ENCODE measurements around the gene IGFL4.

The IGFL4 gene

DNA sequence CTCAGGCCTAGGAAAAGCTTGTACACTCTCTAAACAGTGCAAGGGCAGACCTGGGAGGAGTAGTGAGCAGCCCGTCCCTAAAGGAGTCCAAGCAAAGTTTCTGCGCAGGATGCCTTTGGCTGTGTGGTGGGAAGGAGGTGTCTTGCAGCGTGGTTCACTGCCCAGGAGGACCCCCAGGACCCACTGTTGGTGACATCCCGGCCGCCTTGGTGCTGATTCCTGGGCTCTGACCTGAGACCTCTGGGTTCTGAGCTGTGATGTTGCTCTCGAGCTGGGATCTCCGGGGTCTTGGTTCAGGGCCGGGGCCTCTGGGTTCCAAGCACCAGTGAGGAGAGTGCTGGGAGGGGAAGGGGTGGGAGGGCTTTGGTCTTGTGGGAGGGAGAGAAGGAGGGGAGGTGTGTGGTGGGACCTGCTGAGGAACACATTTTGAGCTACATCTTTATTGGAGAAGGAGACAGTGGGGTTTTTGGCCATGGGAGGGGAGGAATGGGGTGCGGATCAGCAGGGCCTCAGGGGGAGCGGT, 22.0 kb downstream of the IGFL4 start:
- no peak for DNase-seq

DNA sequence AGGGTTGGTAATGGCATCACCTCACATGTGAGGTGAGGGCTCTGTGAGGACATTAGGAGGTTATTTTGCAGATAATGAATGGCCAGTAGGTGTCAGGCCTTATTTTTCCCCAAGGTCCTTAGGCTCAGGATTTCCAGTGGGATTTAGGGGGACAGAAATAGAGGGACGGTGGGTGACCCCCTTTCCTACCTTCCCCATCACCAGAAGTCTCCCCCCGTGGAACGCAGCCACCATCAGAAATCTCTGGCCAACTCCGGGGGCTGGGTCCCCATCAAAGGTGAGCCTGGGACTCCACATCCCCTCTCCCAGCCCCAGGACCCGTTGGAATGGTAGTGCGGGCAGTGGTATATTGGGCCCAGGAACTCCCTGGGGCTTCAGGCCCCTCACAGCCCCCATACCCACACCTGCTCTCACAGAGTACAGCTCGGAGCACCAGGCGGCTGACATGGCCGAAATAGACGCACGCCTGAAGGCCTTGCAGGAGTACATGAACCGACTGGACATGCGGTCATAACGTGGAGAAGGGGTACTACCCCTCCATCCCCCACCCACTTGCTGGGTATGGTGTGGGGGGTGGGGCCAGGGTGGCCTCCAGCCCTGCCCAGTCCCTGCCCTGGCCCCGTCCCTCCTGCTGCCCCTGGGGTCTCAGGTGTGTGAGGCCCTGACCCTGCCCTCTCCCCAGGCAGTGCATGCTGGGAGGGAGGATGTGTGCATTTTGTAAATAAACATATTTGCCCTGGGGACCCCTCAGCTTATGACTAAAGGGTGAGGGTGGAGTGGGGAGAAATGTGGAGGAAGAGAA, 22.7 kb downstream of the IGFL4 start:
- no peak for DNase-seq

DNA sequence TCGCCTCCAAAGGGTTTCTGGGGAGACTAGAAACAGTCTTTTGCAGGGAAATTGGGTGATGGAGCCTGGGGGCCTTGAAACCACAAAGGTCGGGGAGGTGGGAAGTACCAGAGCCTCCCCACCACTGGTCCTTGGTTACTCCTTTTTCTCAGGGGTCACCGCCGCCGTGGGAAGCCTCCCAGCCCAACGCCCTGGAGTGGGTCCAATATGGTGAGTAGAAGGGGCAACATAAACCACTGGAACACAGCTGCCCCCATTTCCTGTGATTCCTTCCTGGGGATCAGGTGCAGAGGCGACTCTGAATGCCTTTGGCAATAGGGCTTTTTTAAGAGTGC, 23.7 kb downstream of the IGFL4 start:
- DNase-seq, result no peak

DNA sequence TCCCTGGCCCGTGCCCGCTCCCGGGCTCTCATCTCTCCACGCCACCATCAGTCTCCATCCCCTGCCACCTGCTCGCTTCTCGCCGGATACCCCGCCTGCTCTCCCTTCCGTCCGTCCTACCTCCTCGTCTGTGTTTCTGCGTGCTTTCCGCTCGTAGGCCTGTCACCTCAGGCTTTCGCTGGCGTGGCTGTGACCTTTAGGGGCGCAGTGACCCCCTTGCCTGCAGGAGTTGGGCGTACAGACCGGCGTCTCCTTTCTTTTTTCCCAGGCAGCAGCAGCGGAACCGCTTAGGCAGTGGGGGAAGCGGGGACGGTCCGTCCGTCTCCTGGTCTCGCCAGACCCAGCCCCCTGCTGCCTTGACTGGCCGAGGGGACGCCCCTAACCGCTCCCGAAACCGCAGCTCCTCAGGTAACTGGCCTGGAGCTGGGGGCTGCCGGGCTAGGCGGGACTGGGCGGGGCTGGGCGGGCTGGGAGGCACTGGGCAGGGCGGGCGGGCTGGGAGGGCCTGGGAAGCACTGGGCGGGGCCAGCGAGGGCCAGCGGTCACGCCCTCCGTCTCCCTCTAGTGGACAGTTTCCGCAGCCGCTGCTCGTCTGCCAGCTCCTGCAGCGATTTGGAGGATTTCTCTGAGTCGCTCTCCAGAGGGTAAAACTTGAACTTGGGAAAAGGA, 24.2 kb downstream of the IGFL4 start:
- no peak for DNase-seq

DNA sequence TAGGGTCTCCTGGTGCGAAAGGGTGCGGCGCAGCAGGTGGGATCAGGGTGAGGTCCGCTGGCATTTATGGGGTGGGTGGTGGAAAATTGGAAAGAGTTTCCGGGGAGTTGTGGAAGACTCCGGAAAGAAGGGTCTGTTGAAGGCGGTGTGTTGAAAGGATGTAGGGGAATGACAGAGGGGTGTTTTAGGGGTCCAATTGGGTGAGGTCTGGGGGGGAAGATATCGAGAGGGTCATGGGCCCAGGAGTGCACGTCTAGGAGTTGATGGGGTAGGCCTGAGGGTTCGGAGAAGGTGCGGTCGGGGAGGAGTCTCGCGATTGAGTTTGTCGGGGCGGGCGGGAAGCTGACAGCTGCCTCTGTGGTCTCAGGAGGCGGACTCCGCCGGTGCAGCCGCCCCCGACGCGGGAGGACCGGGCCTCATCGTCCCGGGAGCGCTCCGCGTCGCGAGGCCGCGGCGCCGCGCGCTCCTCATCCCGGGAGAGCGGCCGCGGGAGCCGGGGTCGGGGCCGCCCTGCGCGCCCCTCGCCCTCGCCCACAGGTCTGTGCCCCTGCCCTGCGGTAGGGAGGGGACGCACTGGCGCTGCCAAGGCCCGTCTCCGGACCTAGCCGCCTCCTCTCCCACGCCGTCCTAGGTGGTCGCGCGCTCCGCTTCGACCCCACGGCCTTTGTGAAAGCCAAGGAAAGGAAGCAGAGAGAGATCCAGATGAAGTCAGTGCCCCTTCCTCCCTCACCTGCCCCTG, 24.9 kb downstream of the IGFL4 start:
- DNase-seq, result no peak

DNA sequence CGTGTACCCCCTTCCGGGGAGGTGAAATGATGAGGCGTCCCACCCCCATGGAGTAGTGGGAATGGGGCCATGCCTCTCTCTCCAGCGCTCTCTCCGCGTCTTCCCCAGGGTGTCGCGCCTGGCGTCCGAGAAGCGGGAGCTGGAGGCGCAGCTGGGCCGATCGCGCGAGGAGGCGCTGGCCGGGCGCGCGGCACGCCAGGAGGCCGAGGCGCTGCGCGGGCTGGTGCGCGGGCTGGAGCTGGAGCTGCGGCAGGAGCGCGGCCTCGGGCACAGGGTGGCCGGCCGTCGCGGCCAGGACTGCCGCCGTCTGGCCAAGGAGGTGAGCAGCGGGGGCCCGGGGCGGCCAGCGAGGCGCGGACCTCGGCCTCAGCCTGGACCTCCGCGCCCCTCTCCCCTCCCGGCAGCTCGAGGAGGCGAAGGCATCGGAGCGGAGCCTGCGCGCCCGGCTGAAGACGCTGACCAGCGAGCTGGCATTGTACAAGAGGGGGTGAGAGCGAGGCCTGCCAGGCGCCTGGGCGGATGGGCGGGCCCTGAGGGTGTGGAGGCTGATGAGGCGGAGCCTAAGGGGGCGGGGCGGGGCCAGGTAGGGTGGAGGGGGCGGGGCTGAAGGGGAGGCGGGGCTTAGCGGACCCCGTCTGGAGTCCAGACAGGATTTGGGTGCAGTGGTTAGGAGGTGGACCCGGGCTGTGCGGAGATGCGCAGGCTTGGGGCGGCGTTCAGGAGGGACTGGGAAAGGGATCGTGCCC, 25.7 kb downstream of the IGFL4 start:
- no peak for DNase-seq

DNA sequence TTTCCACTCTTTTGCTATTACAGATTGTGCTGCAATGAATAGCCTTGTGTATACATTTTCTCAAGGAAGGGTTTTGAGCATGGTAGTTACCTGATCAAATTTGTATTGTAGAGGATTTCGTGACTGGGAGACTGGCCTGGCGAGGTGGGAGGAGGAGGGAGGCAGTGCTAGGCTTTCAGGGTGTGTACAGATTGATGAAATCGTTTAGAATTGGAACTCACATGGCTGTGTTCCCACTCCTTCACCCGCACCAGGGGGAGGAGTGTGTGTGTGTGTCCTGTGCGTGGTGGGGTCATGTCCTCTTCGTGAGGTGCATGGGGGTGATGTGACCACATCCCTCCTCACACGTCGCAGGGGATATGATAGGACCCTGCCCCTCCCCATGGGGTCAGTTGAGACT, 26.3 kb downstream of the IGFL4 start:
- no peak for DNase-seq

DNA sequence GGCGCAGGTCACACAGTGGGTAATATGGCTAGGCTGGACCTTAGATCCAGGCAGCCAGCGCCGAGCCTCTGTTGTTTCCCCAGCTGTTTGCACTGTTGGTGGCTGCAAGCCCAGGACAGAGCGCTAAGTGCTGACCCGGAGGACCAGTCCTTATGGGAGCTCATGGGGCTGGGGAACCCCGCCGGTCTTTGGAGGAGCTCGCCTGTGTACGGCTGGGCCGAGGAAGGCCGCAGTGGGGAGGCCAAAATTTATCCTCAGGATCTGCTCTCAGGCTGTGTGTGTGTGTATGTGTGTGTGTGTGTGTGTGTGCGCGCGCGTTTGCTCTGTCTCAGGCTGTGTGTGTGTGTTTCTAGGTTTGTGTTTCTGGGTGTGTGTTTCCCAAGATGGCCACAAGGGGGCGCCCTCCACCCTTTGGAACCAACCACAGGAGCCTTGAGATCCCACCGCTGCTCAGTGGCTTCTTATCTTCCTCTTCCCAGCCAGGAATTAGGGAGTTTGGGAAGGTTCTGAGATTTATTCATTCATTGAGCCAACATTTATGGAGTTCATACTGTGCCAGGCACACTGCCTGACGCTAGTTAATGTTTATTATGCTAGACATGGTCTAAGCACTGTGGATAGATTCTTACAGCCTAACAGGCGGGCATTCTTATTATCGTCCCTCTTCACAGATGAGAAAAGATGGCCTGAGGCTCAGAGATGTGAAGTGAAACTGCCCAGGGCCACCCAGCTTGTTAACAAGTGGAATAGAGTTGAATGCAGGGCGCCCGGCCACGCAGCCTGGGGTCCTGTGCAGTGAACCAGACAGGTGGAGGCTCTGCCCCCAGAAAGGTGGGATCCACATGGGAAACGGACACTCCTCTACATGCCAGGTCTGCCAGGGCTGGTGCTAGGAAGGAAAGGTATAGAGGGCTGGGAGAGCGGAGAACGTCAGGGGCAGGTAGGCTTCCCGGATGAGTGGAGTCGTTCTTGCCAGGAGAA, 31.0 kb downstream of the IGFL4 start:
- no peak for DNase-seq

DNA sequence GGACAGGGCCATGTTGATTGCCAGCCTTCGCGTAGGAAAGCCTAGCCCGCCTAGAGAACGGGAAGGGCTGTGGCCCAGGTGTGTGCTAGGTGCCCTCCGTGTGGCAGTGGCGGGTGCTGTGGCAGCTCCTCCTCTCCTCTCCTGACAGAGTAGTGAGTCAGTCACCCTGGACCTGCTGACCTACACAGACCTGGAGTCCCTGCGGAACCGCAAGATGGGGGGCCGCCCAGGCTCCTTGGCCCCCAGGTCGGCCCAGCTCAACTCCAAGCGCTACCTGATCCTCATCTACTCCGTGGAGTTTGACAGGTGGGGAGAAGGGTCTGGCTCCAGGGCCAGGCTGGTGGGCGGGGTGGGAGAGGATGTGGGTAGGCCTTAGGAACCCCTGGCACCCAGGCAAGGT, 34.4 kb downstream of the IGFL4 start:
- no peak for DNase-seq

DNA sequence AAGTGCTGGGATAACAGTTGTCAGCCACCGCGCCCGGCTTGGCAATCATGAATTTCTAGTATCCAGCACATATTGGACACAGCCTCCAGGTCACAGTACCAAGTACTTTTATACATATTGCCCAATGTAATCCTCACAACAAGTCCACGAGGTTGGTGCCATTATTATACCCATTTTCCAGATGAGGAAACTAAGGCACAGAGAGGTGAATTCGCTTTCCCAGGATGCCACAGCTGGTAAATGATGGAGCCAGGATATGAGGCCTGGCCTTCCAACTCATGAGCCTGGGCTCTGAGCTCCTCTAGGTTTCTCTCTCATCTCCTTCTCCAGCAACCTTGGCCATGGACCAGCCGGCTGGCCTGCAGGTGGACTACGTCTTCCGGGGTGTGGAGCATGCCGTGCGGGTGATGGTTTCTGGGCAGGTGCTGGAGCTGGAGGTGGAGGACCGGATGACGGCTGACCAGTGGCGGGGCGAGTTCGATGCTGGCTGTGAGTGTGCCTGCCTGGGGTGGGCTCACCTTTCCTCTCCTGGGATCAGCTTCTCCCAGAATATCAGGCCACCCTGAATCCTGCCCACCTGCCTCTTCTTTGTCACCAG, 38.0 kb downstream of the IGFL4 start:
- no peak for DNase-seq

DNA sequence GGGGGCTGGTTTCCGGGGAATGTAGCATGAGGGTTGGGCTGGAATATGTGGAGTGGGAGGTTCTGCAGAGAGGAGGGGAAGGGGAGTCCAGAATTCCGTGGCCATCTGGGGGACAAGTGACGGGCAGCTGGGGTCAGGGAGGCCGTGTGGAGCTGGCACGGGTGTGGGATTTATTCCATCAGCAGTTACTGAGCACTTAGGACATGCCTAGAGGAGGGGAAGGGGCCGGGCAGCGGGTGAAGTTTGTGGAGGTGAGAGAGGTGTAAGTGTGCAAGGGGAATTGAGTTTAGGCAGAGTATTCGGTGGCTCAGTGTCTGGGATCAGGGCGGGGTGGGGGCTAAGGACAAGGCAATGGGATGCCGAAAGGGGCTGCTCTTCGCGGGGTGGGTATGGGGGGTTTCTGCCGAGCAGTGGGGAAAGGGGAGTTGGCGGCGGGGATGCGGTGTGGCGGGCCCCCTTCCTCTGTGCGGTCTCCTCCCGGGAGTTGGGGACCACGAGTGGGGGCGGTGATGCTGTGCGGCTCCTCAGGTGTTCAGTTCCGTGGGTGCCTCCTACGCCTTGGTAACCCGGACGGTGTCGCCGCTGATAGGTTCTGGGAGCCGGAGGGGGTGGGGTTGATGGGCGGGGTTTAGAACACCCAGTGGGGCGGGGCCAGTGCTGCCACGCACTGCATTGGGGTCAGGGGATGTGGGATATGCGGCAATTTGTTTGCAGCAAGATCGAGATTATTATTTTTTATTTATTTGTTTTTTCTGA, 40.1 kb downstream of the IGFL4 start:
- DNase-seq, result no peak

DNA sequence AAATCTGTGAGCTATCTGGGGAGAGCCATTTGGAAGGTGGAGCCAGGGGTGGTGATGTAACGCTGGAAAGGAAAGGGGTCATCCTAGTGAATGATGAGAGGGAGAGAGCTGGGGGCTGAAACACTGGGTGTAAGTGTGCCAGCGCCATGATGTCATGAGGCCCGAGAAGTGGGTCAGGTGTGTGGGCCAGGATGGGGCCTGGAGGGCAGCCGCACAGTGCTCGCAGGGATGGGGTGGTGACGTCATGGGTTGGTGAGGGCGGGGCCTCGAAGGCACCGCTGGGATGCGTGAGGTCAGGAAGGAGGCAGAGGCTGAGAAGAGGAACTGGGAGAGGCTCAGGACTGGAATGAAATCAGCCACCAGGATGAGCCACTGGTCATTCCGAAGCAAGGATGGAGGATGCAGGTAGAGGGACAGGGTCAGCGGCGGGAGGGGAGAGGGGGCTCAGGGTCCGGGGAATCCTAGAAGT, 41.1 kb downstream of the IGFL4 start:
- no peak for DNase-seq

DNA sequence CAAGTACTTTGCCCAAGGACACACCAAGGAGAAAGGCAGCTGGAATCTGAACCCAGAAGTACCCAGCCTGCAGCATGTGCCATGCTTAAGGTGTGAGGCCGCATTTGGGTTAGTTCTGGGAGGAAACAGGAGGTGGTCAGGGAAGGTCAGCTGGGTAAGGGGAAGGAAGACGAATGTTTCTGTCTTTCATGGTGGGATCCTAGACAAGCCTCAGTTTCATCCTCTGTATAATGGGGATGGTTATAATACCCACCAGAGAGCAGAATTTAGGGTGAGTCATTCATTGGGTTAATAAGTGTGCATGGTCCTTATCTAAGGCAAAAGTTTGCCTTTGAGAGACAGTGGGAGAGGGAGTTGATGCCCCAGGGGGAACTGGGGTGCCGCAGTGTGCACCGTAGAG, 42.0 kb downstream of the IGFL4 start:
- DNase-seq, result no peak

DNA sequence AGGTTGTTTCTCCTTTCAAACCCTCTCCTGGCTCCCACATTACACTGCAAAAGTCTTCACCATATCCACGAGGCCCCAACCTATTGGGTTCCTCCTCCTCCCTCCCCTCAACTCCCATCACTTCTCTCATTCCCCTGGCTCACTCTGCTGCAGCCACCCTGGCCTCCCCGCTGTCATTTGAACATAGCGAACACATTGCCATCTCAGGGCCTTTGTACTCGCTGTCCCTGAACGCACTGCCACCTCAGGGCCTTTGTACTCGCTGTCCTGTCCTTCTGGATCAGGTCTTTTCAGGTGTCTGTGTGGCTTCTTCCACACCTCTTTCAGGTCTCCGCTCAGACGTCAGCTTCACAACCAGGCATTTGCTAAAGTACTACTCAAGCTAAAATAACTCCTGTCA, 43.9 kb downstream of the IGFL4 start:
- no peak for DNase-seq

DNA sequence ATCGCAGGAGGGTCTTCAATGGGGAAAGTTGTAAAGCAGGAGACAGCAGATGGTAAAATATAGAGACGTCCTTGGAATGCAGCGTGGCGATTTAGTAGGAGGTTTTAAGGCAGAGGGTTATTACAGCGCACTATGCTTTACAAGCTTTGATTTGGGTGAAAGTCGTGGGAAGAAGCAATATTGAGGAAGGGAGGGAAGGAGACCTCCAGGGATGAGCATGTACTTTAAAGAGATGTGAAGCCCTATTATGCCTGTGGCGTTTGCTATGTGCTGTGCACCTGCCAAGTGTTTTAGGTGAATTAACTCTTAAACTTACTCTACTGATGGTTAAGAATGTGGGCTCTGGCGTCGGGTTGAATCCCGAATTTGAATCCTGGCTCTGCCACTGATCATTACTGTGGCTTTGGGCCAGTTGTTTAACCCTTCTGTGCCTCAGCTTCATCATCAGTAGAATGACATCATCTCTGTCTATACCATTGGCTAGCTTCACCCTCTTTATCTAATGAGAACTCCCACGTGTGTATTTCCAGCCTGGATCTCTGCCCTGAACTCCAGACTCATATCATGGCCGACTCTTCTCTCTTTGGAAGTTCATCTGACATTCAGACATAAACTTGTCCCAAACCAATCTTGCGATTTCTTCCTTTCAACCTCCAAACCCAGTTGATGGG, 45.0 kb downstream of the IGFL4 start:
- no peak for DNase-seq

DNA sequence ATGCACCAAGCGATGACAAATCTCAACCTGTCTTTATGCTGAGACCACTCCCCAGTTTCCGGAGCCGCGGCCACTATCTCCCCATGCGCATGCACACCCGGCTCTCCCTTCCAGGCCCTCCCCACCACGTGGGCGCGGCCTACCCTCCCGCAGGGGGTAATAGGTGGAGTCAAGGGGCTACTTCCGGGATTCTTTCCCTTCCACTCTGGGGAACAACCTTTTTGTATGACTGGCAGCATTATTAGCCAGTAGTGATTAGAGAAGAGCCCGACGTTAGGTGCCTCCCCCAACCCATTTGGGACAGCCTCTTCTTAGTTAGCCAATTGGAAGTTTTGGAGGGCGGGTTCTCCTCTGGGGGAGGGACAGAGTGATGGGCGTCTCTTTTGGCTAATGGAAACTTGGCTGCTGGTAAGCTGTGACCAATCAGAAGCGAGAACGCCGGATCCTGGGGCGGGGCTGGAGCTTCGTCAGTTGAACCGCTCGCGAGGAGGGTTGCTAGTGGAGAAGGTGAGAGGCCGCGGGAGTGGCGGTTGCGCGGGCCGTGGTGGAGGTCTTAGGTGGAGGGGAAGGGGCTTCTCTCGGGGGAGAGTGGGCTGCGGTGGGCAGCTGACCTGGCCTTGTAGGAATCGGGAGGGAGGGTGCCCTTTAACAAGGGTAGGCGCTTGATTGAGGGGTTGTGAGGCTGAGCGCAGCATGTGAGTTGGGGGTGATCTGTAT, 45.6 kb downstream of the IGFL4 start, which contains the start of gene CCDC61:
TSS of gene CCDC61 (plus strand) at position 470 of the 717 bp plus-strand sequence. CDS start 7,552 bp downstream, outside the sequence.
- DNase-seq, result peak; percentile 96

DNA sequence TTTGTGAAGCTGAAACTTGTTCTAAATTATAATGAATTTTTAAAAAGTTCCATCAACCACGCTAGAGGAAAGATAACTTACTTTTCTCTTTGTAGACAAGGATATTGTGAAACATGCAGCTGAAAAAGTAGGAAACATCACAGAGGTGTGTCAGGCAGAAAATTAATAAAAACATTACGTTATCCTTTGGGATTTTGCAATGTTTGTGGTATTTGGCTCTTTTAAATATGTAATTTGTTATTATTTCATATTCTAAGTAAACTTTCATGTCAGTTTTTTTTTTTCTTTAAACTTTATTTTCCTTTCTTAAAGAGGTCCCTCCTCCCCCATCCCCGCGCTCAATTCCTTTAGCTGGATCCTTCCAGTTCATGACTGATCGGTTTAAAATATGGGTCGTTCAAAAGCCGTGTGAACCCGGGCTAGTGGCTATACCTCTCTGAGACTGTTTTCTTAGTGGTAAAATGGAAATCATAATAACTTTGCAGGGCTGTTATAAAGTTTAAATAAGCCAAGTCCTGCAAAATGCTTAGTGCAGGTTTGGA, 46.3 kb downstream of the IGFL4 start:
- no peak for DNase-seq

DNA sequence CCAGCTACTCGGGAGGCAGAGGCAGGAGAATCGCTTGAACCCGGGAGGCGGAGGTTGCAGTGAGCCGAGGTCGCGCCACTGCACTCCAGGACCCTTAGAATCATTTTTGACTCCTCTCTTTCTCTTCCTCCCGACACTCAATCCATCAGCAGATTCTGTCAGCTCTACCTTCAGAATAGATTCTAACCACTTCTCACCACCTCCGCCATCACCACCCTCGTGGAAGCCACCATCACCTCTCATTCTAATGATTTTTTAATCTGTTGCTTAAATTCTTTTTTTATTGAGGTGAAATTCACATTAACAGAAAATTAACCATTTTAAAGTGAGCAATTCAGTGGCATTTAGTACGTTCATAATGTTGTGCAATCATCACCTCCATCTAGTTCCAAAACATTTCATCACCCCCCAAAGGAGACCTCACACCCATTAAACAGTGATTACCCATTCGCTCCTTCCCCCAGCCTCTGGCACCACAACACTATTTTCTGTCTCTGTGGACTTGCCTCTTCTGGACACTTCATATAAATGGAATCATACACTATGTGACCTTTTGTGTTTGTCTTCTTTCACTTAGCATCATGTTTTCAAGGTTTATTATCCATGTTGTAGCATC, 50.6 kb downstream of the IGFL4 start:
- no peak for DNase-seq
